IMR-90 (cell line): ENCODE measurements around the gene NTM.

ENCODE experiments used
- BHLHE40 ChIP-seq: fragments of 150-350 bp; IDR thresholded peaks from 2 replicates; pipeline ENCODE4 v1.6.1; 2016; ENCODE audit warnings: mild to moderate bottlenecking, low read depth, low read length
- CHD1 ChIP-seq: IDR thresholded peaks from 2 replicates; pipeline ENCODE4 v1.6.1; 2012; ENCODE audit warnings: low read depth, low read length, improper control_type of control experiment
- CTCF ChIP-seq: conservative IDR thresholded peaks from 2 replicates; pipeline ENCODE4 v1.5.1; 2012; ENCODE audit warnings: mild to moderate bottlenecking, low read depth, low read length, improper control_type of control experiment
- ELK1 ChIP-seq: fragments of 150-350 bp; IDR thresholded peaks from 2 replicates; pipeline ENCODE4 v1.6.1; 2016; ENCODE audit warnings: low read depth, mild to moderate bottlenecking, low read length, moderate library complexity, borderline replicate concordance
- FOS ChIP-seq: fragments of 150-350 bp; IDR thresholded peaks from 2 replicates; pipeline ENCODE4 v1.6.1; 2016; ENCODE audit warnings: low read depth, low read length
- MAFK ChIP-seq: IDR thresholded peaks from 2 replicates; pipeline ENCODE4 v1.6.1; 2012; ENCODE audit warnings: low read depth, low read length, improper control_type of control experiment
- MAZ ChIP-seq: IDR thresholded peaks from 2 replicates; pipeline ENCODE4 v1.6.1; 2012; ENCODE audit warnings: low read depth, mild to moderate bottlenecking, low read length, improper control_type of control experiment, moderate library complexity, borderline replicate concordance
- MXI1 ChIP-seq: IDR thresholded peaks from 2 replicates; pipeline ENCODE4 v1.6.1; 2012; ENCODE audit warnings: low read depth, mild to moderate bottlenecking, low read length, moderate library complexity, borderline replicate concordance
- POLR2A ChIP-seq: IDR thresholded peaks from 2 replicates; pipeline ENCODE4 v1.6.1; 2012; ENCODE audit warnings: mild to moderate bottlenecking, low read depth, low read length
- RAD21 ChIP-seq: IDR thresholded peaks from 2 replicates; pipeline ENCODE4 v1.6.1; 2012; ENCODE audit warnings: low read length, improper control_type of control experiment
- RCOR1 ChIP-seq: IDR thresholded peaks from 2 replicates; pipeline ENCODE4 v1.6.1; 2012; ENCODE audit warnings: mild to moderate bottlenecking, low read length, improper control_type of control experiment; ENCODE audit not compliant: insufficient replicate concordance
- RFX5 ChIP-seq: IDR thresholded peaks from 2 replicates; pipeline ENCODE4 v1.8.0; 2012; ENCODE audit warnings: low read depth, mild to moderate bottlenecking, low read length, moderate library complexity
- SMC3 ChIP-seq: fragments of 150-350 bp; IDR thresholded peaks from 2 replicates; pipeline ENCODE4 v1.6.1; 2016; ENCODE audit warnings: low read depth, mild to moderate bottlenecking, antibody characterized with exemption, low read length, moderate library complexity
- USF2 ChIP-seq: fragments of 150-350 bp; IDR thresholded peaks from 2 replicates; pipeline ENCODE4 v1.6.1; 2017; ENCODE audit warnings: mild to moderate bottlenecking, antibody characterized with exemption, low read length, low read depth

- TF ChIP-seq CTCF (no peak), FOS (no peak), RCOR1 (no peak), RFX5 (no peak), POLR2A (no peak; the same call in 1 of the 2 replicates), SMC3 (no peak), BHLHE40 (no peak), MXI1 (no peak), ELK1 (no peak), USF2 (no peak), CHD1 (no peak), RAD21 (no peak), MAFK (no peak), MAZ (no peak)
These were observed 388.7 kb downstream of the NTM start for GRCh38 chr11:131759140-131759539.
